ENCODE measurements around the gene KRT32.

KRT32 gene

GRCh38 chr17:41466988-41467387, at the start of gene KRT32:
Gene KRT32 (minus strand): TSS chr17:41467386. CDS start chr17:41467325, 61 bp downstream.
- no peak for DNase-seq (ENCODE audit: low read depth in 1 of 2, low spot score in 1 of 2)

DNA sequence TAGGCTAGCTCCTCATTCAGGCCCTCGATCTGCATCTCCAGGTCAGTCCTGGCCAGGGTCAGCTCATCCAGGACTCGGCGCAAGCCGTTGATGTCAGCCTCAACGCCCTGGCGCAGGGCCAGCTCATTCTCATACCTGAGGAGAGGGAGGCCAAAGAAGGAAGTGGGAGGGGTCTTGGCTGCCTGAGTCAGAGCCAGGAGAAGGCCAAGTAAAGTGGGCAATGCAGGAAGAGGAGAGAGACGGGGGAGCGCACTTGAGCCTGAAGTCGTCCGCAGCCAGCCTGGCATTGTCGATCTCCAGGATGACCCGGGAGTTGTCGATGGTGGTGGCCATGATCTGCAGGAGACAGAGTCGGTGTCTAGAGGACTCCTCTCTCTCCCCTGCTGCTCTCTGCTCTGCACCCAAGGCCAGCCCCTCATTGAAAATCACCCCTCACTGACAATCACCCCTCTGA, 49.7 kb upstream of the KRT32 start:
- DNase-seq (ENCODE audit: low read depth in 1 of 2, low spot score in 1 of 2): no peak

GRCh38 chr17:41516147-41516829, 49.1 kb upstream of the KRT32 start:
- no peak for DNase-seq (ENCODE audit: low read depth in 1 of 2, low spot score in 1 of 2)

GRCh38 chr17:41513168-41513547, 46.0 kb upstream of the KRT32 start:
- DNase-seq (ENCODE audit: low read depth in 1 of 2, low spot score in 1 of 2): no peak

DNA sequence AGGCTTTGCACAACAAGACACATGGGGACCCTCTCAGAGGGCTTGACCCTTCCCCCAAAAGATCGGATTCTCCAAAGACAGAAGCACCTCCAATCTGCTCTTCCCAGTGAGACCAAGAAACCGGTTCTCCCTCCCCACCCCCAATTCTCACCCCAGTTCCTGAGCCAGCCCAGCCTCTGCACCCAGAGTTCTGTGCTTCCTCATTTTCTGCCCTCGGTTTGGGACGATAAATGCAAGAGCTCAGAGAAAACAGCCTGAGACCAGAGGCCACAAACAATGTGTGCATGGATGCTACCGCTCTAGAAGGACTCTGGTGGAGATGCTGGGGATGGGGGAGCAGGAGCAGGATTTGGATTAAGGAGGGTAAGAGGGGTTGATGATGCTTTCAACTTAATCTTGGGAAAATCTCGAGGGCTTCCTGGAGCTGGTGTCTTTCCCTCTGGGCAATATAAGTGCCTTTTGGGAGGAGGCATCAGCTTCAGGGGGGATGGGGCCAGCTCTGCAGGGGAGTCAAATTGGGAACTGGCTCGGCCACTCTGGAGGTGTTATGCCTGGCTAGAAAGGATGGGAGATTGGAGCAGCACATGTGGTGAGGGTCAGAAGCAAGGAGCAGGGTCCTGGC, 45.5 kb upstream of the KRT32 start:
- no peak for DNase-seq (ENCODE audit: low read depth in 1 of 2, low spot score in 1 of 2)

DNA sequence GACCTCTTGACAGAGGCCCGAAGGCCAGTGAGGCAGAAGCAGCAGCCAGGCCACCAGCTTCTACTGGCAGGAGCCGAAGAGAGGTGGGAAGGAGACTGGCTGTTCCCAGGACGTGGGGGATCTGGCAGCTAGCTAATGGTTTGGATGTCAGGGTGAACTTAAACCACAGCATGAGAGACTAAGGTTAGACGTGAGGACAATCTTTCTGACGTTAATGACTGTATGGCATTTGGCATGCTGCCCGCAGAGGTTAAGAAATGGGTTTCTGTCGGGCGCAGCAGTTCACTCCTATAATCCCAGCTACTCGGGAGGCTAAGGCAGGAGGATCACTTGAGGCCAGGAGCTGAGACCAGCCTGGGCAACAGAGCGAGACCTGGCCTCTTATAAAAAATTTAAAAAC, 44.5 kb upstream of the KRT32 start:
- DNase-seq (ENCODE audit: low read depth in 1 of 2, low spot score in 1 of 2): no peak

- no peak for DNase-seq (ENCODE audit: low read depth in 1 of 2, low spot score in 1 of 2)
Measured at GRCh38 chr17:41511116-41511515, 43.9 kb upstream of the KRT32 start.

DNA sequence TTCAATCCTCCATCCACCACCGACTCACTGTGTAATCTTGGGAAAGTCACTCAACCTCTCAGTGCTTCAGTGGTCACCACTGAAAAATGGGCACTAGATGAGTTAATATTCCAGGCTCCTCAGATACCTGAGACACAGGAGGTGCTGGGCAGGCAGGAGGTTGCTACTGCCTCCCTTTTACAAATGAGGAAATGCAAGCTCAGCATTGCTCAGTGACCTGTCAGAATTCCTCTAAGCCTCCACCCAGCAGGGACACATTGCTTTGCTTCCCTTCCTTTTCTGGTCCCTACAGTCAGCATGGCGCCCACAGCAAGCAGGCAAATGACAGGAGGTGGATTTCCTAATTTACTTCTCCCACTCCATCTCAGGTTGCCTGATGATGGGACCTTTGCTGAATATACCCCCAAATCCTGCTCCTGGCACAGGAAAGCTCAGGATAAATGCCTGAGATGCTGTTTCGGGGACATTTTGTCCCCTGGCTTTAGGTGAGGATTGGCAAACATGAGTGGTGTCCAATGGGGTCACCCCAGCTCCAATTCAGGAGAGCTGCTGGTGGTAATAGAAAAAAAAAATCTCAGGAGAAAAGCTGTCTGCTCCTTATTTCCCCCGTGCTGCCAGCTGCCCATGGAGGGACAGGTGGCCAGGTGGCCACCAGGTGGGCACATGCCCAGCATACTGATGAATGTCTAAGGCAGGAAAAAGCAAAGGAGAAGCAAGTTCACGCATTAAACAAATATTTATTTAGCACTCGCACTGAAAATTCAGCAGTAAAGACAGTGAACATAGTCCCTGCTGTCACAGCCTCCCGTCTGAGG, 43.3 kb upstream of the KRT32 start:
- DNase-seq (ENCODE audit: low read depth in 1 of 2, low spot score in 1 of 2): no peak

DNA sequence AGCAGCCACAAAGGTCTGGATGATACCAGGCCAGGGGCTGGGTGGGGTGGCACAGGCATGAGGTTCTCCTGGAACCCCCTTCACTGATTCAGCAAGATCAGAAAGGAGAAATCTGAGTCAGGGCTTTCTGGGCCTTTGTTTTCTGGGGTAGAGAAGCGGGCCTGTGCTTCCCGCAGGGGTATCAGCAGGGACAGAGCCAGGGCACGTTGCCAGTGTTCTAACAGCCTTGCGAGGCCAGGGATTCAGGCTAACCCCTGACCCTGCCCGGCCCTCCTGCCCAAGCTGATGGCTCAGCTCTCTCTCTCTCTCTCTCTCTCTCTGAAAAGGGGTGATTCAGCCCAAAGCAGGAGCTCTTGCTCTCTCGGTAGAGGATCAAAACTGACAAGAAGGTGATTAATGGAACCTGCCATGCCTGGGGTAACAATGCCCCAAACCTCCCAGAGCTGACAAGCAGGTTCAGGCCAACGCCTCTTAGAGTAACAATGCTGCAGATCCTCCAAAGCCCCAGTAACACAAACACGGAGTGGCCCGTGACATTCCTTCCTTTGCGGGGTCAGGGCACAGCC, 40.2 kb upstream of the KRT32 start:
- no peak for DNase-seq (ENCODE audit: low read depth in 1 of 2, low spot score in 1 of 2)

GRCh38 chr17:41505809-41506767, 38.9 kb upstream of the KRT32 start:
- DNase-seq (ENCODE audit: low read depth in 1 of 2, low spot score in 1 of 2): no peak

- DNase-seq (ENCODE audit: low read depth in 1 of 2, low spot score in 1 of 2): no peak
Measured at GRCh38 chr17:41505007-41505808, 38.0 kb upstream of the KRT32 start, which contains the start of gene KRT13. Gene KRT13 (minus strand): TSS chr17:41505612. CDS start chr17:41505550, 62 bp downstream.

GRCh38 chr17:41504246-41504977, 37.2 kb upstream of the KRT32 start:
- no peak for DNase-seq (ENCODE audit: low read depth in 1 of 2, low spot score in 1 of 2)

GRCh38 chr17:41503202-41503601, 36.0 kb upstream of the KRT32 start:
- no peak for DNase-seq (ENCODE audit: low read depth in 1 of 2, low spot score in 1 of 2)

DNA sequence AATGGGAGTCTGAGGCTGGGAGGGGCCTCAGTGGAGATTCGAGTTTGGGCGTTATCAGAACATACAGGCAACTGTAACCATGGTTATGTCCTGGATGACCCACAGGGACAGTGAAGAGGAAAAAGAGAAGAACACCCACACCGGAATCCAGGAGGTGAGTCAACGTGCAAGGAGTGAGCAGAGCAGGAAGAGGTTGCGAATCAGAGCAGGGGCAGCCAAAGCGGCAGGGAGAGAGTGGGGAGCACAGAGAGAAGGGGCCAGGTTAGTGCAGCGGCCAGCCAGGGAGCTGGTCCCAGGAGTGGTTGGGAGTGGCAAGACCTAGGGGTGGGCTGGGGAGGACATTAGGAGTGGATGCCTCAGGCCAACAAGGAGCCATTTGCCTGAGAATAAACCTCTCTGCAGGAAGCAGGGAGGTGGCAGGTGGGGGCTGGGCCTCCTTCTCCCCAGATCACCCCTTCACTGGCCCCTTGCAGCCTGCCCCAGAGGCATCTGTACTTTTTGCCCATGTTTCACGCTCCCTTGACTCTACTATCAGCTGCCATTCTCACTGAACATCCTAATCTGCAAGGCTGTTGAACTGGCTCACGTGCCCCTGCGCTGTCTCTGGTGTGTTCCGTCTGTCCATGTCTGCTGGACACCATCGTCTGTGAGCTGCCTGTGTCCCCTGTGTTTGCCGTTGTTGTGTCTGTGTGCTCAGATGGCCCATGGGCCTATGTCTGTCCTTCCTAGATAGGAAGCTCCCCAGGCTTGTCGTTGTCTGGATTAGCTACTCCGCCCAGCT, 33.1 kb upstream of the KRT32 start:
- no peak for DNase-seq (ENCODE audit: low read depth in 1 of 2, low spot score in 1 of 2)

- no peak for DNase-seq (ENCODE audit: low read depth in 1 of 2, low spot score in 1 of 2)
Measured at GRCh38 chr17:41499714-41500113, 32.5 kb upstream of the KRT32 start.

DNA sequence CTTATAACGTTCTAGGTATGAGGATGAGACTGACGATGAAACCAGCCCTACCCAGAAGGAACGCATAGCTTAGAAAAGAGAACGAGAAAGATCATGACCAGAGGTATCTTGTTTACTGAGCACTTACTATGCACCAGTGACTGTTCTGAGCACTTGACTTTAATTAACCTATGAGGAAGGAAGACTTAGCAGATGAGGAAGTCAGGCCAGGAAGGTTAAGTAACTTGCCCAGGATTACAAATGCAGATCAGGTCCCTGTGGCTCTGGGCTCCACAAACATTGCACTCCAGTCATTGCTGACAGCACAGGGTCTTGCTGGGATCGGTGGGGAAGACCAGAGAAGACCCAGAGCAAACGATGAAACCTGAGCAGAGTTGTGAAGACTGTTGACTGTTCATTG, 31.1 kb upstream of the KRT32 start:
- no peak for DNase-seq (ENCODE audit: low read depth in 1 of 2, low spot score in 1 of 2)

DNA sequence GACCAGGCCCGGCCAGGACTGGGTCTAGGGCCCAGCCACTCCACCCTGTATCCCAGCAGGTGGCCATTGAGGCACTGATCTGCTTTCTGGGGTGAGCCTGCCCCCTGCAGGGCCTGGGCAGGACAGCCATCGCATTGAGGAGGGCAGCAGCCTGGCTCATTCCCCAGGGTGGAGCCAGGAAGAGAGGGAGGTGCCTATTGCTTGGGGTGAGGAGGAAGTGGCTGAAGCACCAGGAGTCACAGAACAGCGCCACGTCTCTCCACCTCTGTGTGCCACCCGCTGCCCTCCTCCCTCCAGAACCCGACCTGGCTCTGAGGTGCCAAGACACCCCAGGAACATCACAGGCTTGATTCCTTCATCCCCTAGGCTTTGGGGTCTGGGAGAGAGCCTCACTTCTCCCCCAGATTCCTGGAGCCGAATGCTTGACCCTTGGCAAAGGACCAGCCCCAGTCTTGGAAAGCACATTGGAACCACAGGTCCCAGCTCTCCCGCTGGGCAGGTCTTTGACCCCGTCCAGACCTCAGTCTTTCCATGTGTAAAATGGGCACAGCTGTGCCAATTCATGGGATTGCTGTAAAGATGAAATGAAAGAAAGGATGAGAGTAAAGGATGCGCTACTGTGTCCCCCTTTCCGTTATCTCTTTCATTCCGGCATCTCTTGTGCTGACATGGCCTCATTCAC, 29.8 kb upstream of the KRT32 start:
- DNase-seq (ENCODE audit: low read depth in 1 of 2, low spot score in 1 of 2): peak; percentile 9 to 30

GRCh38 chr17:41494524-41494923, 27.3 kb upstream of the KRT32 start:
- DNase-seq (ENCODE audit: low read depth in 1 of 2, low spot score in 1 of 2): no peak
